ENCODE measurements around the gene MYO1D.
"Not testable (repeated sequence)": the region's sequence is repeated elsewhere in the genome, so short reads cannot be mapped to it uniquely, and the experiment has no call there.

Gene MYO1D

GRCh38 chr17:32887410-32887809 is 10.5 kb upstream of the MYO1D start:
- DNase-seq, result not testable (repeated sequence)

- not testable (repeated sequence) for DNase-seq
Measured at GRCh38 chr17:32886951-32887350, 10.0 kb upstream of the MYO1D start.

GRCh38 chr17:32882734-32883133 is 5.8 kb upstream of the MYO1D start:
- DNase-seq, result peak; percentile 14

GRCh38 chr17:32882029-32882428 is 5.1 kb upstream of the MYO1D start:
- DNase-seq, result no peak

GRCh38 chr17:32880671-32881453 is 3.9 kb upstream of the MYO1D start:
- no peak for DNase-seq

GRCh38 chr17:32879134-32879533 is 2.2 kb upstream of the MYO1D start:
- no peak for DNase-seq

- peak; percentile 24 for DNase-seq
Measured at GRCh38 chr17:32878211-32878610, 1.3 kb upstream of the MYO1D start.

GRCh38 chr17:32877164-32877764 is 340 bp upstream of the MYO1D start:
- DNase-seq, result peak; percentile 85

- DNase-seq, result peak; percentile 27
Measured at GRCh38 chr17:32875923-32876416, 954 bp downstream of the MYO1D start.

GRCh38 chr17:32875230-32875917 is 1.6 kb downstream of the MYO1D start:
- DNase-seq, result no peak

GRCh38 chr17:32873114-32873513 is 3.8 kb downstream of the MYO1D start:
- no peak for DNase-seq

- DNase-seq, result no peak
Measured at GRCh38 chr17:32871746-32872145, 5.2 kb downstream of the MYO1D start.

GRCh38 chr17:32870969-32871368 is 6.0 kb downstream of the MYO1D start:
- DNase-seq, result peak; percentile 70

GRCh38 chr17:32870027-32870670 is 6.8 kb downstream of the MYO1D start:
- DNase-seq, result peak; percentile 34

- no peak for DNase-seq
Measured at GRCh38 chr17:32869345-32870026, 7.4 kb downstream of the MYO1D start.

- no peak for DNase-seq
Measured at GRCh38 chr17:32865141-32865540, 11.8 kb downstream of the MYO1D start.

- DNase-seq, result no peak
Measured at GRCh38 chr17:32863559-32863958, 13.4 kb downstream of the MYO1D start.

- no peak for DNase-seq
Measured at GRCh38 chr17:32862940-32863339, 14.0 kb downstream of the MYO1D start.

GRCh38 chr17:32861981-32862380 is 14.9 kb downstream of the MYO1D start:
- DNase-seq, result no peak

- DNase-seq, result no peak
Measured at GRCh38 chr17:32859857-32860525, 16.9 kb downstream of the MYO1D start.

- no peak for DNase-seq
Measured at GRCh38 chr17:32855620-32856019, 21.3 kb downstream of the MYO1D start.

- no peak for DNase-seq
Measured at GRCh38 chr17:32854832-32855389, 22.0 kb downstream of the MYO1D start.

All from fibroblast of upper back skin (primary cell).